Subcutaneous adipose tissue (tissue), 4 donors: ENCODE measurements around the gene QRICH2. TPM values are rescaled to one million over a fixed set of nuclear protein-coding genes. Genes with fewer than 3 reads are reported as not detected.

Experiments used
- total RNA-seq, 4 donors: library from RNA; depleted of rRNA; stranded (reverse); fragments of >200 nt; gene quantifications; one replicate each; pipeline ENCODE4 v1.1.0, GENCODE V29; 2016
- TF ChIP-seq, protein P1 (sequence below): fragments of 450-650 bp; IDR thresholded peaks from one replicate; pipeline ENCODE4 v1.5.1; 2016; ENCODE audit warnings: low read depth, mild to moderate bottlenecking, control low read depth, antibody characterized with exemption, moderate library complexity

QRICH2 gene
- total RNA-seq, 4 donors from 2014 or later = 0.33 to 2.2 (median 1.4) TPM

DNA sequence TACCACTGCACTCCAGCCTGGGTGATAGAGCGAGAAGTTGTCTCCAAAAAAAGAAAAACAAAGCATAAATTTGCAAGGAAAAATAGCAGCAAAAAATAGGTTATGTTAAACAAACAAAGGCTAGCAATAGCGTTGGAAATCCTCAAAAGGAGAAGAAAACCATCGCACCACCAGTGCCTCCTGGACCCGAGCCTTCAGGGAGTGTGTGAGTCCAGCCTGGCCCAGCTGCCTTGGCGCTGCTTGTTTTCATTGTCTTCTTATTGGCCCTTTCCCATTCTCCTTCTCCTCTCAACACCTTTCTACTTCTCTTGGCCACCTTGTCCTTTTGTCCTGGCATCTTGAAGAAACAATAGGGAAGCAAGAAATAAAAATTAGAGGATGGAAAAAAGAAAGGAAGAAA lies 47.4 kb downstream of the QRICH2 start:
- TF ChIP-seq, protein P1, sequence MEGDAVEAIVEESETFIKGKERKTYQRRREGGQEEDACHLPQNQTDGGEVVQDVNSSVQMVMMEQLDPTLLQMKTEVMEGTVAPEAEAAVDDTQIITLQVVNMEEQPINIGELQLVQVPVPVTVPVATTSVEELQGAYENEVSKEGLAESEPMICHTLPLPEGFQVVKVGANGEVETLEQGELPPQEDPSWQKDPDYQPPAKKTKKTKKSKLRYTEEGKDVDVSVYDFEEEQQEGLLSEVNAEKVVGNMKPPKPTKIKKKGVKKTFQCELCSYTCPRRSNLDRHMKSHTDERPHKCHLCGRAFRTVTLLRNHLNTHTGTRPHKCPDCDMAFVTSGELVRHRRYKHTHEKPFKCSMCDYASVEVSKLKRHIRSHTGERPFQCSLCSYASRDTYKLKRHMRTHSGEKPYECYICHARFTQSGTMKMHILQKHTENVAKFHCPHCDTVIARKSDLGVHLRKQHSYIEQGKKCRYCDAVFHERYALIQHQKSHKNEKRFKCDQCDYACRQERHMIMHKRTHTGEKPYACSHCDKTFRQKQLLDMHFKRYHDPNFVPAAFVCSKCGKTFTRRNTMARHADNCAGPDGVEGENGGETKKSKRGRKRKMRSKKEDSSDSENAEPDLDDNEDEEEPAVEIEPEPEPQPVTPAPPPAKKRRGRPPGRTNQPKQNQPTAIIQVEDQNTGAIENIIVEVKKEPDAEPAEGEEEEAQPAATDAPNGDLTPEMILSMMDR = no peak

DNA sequence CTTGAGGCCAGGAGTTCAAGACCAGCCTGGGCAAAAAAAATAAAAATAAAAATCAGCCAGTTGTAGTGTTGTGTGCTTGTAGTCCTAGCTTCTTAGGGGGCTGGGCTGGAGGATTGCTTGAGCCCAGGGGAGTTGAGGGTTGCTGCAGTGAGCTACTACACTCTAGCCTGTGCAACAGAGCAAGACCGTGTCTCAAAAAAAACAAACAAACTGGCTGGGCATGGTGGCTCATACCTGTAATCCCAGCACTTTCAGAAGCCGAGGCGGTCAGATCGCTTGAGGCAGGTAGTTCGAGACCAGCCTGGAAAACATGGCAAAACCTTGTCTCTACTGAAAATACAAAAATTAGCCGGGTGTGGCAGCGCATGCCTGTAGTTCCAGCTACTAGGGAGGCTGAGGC lies 47.9 kb downstream of the QRICH2 start:
- TF ChIP-seq, protein P1 = no peak

DNA sequence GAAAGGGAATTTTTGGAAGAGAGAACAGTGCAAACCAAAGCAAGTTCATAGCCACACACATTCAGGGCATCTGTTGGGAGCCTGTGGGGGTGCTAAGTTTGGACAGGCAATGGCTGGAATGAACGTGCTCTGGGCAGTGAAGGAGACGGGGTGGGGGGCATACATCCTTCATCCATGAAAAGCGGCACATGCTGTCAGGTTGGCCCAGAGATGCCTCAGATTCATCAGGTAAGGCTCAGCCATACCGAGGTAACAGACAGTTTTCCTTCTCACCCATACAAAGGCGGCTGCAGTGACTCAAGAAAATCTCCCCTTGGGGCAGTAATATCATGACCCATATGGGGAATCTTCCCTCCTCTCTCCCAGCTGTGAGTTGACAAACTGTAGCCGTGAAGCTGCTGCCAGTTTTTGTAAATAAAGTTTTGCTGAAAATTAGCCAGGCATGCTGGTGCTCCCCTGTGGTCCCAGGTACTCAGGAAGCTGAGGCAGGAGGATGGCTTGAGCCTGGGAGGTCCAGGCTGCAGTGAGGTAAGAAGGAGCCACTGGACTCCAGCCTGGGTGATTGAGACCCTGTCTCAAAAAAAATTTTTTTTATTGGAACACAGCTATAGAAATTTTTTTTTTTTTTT lies 52.2 kb downstream of the QRICH2 start:
- TF ChIP-seq, protein P1 = no peak

DNA sequence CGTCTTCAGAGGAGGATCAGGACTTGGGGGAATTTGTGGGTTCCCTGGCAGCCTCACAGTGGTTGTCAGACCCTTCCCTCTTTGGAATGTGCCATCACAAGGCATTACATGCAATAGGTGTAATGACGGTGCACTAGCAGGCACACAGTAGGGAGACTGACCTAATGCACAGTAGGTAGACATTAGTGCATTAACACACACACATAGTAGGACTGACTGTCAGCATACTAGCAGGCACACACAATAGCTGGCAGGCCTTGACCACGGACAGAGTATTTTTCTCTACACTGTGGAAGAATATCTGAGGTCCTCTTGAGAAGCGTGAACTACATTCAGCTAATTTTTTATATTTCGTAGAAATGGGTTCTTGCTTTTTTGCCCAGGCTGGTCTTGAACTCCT lies 53.8 kb downstream of the QRICH2 start:
- TF ChIP-seq, protein P1 = no peak

DNA sequence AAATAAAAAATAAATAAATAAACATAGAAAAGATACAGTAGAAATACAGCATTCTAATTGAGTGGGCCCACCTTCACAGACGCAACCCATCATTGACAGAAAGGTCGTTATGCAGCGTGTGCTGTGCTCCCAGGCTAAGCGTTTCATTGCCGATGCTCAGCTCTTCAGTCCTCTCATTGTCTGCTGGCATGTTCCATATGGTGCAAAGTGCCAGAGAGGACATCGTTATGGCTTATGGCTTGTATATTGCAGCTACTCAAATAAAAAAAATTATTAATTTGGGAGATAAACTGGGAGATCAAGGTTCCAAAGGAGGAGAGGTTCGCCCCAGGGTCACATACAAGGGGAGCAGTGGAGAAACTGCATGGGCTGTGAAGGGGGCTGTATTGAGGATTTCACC lies 54.2 kb downstream of the QRICH2 start:
- TF ChIP-seq, protein P1 = no peak

DNA sequence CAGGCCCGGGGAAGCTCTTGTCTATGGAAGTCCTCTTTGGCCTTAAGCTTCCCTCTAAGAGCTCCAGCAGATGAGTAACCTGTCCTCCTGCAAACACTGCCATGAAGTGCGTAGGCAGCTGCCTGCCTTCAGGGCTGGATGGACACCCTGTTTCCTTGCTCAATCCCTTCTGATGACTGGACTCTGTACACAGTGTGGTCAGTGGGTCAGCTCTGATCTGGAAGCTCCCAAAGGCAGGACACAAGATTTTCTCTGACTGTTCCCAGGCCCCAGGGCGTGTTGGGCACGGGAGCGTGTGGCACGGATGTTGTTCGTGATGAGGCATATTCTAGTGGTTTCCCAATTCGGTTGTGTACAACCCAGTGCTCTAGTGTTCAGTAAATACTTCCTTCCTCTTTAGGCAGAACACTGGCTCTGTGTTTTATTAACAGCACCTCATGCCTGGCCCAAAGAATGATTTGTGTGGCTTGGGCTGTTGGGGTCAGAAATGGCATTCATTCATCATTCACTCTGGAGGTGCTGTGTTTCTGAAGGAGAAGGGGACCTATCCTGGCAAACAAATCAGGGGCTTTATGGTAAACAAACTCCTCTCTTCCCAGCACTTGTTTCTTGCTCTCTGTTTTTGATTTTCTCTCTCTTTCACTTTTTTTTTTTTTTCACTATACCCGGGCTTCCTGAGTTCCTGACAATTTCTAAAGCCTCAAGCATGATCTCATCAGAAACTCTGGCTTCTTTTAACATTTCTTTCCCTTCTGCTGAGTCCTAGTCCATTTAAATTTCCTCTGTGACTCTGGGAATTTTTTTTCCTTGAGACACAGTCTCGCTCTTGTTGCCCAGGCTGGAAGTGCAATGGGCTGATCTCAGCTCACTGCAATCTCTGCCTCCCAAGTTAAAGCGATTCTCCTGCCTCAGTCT lies 55.8 kb downstream of the QRICH2 start:
- TF ChIP-seq, protein P1 = no peak

DNA sequence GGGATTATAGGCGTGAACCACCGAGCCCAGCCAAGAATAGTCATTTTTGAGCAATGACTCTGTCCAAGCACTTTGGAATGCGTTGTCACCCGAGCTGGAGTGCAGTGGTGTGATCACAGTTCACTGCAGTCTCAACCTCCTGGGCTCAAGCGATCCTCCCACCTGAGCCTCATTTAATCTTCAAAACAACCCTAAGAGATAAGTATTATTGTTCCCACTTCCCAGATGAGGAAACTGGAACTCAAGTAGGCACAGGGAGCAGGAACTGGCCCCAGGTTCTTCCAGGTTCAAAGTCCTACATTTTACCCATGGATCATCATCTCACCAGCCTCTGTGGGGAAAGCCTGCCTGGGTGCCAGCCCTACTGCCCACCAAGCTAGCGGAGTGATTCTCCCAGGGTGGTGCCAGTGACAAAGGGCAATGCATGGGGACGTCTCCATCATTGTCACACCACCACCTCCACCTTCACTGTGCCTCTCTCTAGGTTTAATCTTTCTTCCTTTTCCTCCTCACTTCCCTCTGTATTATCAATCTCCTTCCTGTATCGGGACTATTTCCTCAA lies 56.5 kb downstream of the QRICH2 start:
- TF ChIP-seq, protein P1 = no peak
